ENCODE data around the gene SERBP1. TPM values are rescaled to one million over a fixed set of nuclear protein-coding genes. Genes with fewer than 3 reads are reported as not detected.
A peak's percentile ranks its signal among the peaks of the same experiment; 100 is the strongest.
"Not testable (repeated sequence)": the region's sequence is repeated elsewhere in the genome, so short reads cannot be mapped to it uniquely, and the experiment has no call there.

SERBP1 gene
- total and polyA plus RNA-seq, 9 donors: 206 to 443 (median 427) TPM

DNA sequence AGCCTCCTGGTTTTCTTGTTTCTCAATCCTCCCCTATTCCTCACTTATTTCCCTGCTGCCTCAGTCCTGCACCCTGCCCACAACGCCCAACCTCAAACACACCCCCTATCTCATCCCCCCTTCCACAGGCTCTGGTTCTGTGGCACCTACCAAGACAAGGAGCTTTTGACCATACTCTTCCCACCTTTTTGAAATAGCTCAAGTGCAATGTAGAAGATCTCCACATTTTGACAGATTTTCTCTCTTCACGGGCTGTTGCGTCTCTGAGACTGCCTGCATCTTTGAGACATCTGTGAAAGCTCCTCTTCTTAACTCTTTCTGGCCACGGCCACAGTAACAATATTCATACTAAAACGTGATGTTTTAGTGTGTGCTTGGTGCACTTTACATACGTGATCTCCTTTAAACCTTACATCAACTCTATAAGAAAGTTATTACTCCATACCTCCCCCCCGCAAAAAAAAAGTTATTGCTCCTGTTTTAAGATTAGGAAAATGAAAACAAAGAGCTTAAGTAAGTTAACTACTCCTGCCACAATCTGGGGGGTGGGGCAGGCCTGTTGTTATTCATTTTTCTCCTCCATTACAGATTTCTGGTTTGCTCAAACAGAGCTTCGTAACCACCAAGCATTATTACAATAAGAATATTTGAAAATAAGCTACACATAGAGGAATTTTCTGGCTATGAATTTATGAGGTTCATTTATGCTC, 1.8 kb upstream of the SERBP1 start:
- 31% methylated on average over 3 of the region's 8 CpGs for WGBS (ENCODE audit: insufficient coverage)
- no peak for DNase-seq
- Histone ChIP-seq H3K36me3 (ENCODE audit: control insufficient read depth, insufficient read depth, low read length) (no peaks in the 10 kb centered on the region), H3K27ac (ENCODE audit: low read length) (peak overlapping the region; percentile 33), H3K27me3 (ENCODE audit: control insufficient read depth, insufficient read depth, low read length) (peaks cover 2% of the 10 kb centered on the region), H3K4me1 (ENCODE audit: control insufficient read depth, insufficient read depth, low read length) (peaks cover 3% of the 10 kb centered on the region), H3K9me3 (replicated peaks; ENCODE audit: control insufficient read depth, low read depth, low read length) (no peaks in the 10 kb centered on the region), H3K4me3 (ENCODE audit: low read length) (no peak overlapping the region)

DNA sequence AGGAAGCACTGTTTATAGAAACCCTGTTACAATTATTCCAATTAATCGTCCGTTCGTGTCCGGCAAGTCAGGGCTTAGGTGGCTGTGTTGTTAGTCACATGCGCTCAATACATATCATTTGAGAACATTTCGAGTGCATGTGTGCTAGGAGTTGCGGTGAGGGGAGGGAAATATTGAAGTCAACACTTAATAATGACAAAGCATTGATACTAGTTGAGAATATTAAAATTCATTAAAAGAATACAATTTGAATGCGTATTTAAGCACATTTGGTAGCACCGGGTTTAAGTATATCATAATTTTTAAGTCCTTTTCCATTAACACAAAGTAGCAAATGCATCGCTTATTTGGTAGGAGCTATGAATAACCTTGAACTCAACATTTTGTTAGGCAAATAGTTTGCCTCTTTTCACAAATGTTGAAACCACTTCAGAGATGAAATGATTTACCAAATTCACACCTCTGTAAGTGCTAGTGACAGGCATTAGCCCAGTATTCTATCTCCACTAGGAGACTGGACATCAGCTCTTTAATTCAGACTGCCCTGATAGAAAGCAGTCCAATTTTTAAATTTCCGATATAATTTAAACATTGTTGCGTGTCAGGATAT, 1.1 kb upstream of the SERBP1 start:
- no peak for DNase-seq
- H3K9me3 ChIP-seq (replicated peaks; ENCODE audit: control insufficient read depth, low read depth, low read length): no peaks in the 10 kb centered on the region
- peaks cover 2% of the 10 kb centered on the region for H3K27me3 ChIP-seq (ENCODE audit: control insufficient read depth, insufficient read depth, low read length)
- H3K4me3 ChIP-seq (ENCODE audit: low read length): peak overlapping the region; percentile 94
- H3K36me3 ChIP-seq (ENCODE audit: control insufficient read depth, insufficient read depth, low read length): no peaks in the 10 kb centered on the region
- H3K4me1 ChIP-seq (ENCODE audit: control insufficient read depth, insufficient read depth, low read length): peaks cover 3% of the 10 kb centered on the region
- WGBS (ENCODE audit: insufficient coverage): 80% methylated on average over 1 of the region's 12 CpGs
- peak overlapping the region; percentile 98 for H3K27ac ChIP-seq (ENCODE audit: low read length)

DNA sequence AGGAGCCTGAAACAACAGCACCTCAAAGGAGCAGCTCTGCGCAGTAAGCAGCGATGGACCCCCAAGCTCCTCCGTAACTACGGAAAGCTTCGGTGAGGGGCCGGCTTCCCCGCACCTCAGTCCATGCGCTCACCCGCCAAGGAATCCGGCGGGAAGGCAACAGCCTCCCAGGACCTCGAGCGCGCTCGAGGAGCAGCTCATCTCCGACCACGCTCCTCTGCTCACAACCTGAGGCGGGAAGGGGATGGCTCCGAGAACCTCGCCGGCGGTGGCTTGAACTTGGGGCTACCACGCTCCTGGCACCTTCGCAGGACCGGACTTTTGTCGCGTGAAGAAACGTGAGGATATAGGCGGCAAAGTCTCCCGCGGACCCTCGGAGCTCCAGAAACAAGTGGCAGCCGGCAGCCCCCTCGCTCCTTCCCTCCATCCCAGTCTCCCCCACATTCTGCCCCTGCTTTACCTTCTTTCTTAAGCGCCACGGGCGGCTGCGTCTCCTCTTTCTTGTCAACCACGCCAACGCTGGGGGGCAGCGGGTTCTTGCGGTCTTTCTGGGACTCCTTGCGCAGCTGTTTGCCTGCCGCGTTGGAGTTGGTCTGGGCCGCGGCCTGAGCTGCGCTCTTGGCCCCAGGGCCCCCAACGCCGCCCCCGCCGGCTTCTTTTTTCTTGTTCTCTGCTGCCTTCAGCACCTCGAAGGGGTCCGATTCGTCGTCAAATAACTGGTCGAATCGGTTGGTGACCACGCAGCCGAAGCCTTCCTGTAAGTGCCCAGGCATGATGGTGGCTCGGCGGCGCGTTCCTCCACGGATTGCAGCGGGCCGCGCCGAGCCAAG, 459 bp downstream of the SERBP1 start:
- under 1% methylated on average over 69 of the region's 69 CpGs for whole genome bisulfite sequencing (ENCODE audit: insufficient coverage)
- DNase-seq: peak; percentile 51

DNA sequence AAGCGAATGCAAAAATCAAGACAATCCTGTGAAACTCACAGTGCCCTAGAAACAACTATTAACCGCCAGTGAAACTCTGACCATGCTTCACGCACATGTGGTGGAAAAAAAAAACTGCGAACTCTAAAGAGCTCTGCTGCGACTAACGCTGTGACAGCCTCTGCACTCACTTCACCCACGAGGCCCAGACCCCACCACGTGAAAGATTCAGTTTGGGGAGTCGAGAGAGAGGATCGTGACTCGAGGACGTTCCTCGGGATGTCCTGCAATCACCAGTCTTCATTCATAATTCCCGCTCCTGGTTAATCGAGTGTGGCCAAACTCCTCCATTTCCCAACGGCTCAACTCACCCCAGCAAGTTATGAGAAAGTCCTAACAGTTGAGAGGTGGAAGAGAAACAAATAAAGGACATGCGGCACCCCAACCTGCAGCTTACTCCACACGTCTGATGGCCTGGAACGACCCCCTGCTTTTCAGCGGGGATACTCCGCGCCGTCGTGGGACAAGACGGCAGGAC, 1.1 kb downstream of the SERBP1 start:
- Histone ChIP-seq H3K4me1 (ENCODE audit: control insufficient read depth, insufficient read depth, low read length) (peaks cover 3% of the 10 kb centered on the region), H3K36me3 (ENCODE audit: control insufficient read depth, insufficient read depth, low read length) (peaks cover 7% of the 10 kb centered on the region), H3K9me3 (replicated peaks; ENCODE audit: control insufficient read depth, low read depth, low read length) (no peaks in the 10 kb centered on the region), H3K4me3 (ENCODE audit: low read length) (peak overlapping the region; percentile 94), H3K27me3 (ENCODE audit: control insufficient read depth, insufficient read depth, low read length) (peaks cover 2% of the 10 kb centered on the region), H3K27ac (ENCODE audit: low read length) (peak overlapping the region; percentile 84)
- peak; percentile 64 for DNase-seq
- 0% methylated on average over 10 of the region's 25 CpGs for WGBS (ENCODE audit: insufficient coverage)

More for the DNA sequence above, 459 bp downstream of the SERBP1 start:
- H3K27ac ChIP-seq (ENCODE audit: low read length): peak overlapping the region; percentile 84
- peaks cover 2% of the 10 kb centered on the region for H3K27me3 ChIP-seq (ENCODE audit: control insufficient read depth, insufficient read depth, low read length)
- peaks cover 3% of the 10 kb centered on the region for H3K4me1 ChIP-seq (ENCODE audit: control insufficient read depth, insufficient read depth, low read length)
- peak overlapping the region; percentile 94 for H3K4me3 ChIP-seq (ENCODE audit: low read length)
- H3K9me3 ChIP-seq (replicated peaks; ENCODE audit: control insufficient read depth, low read depth, low read length): no peaks in the 10 kb centered on the region
- H3K36me3 ChIP-seq (ENCODE audit: control insufficient read depth, insufficient read depth, low read length): peaks cover 5% of the 10 kb centered on the region

DNA sequence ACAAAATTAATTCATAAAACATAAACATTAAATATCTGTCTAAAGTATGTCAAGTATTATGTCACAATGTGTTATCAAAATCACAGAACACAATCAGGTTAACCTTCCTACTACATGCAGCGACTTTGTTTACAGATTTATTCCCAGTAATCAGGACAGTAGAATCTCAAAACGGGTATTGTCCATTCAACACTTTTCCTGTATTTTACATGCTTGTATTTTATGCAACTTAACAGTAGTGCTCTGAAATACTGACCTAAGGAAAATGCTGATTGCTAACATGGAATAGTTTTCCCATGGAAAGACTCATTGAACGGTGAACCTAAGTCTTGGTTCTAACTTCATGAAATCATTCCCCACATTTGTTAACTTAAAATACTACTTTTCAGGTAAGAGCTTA, 2.3 kb downstream of the SERBP1 start:
- Histone ChIP-seq H3K4me3 (ENCODE audit: low read length) (peak overlapping the region; percentile 94), H3K27me3 (ENCODE audit: control insufficient read depth, insufficient read depth, low read length) (peaks cover 2% of the 10 kb centered on the region), H3K36me3 (ENCODE audit: control insufficient read depth, insufficient read depth, low read length) (peaks cover 16% of the 10 kb centered on the region), H3K9me3 (replicated peaks; ENCODE audit: control insufficient read depth, low read depth, low read length) (no peaks in the 10 kb centered on the region), H3K4me1 (ENCODE audit: control insufficient read depth, insufficient read depth, low read length) (peaks cover 3% of the 10 kb centered on the region), H3K27ac (ENCODE audit: low read length) (no peak overlapping the region)
- no peak for DNase-seq
- no CpG with 5 or more reads among the region's 3 CpGs for WGBS (ENCODE audit: insufficient coverage)

DNA sequence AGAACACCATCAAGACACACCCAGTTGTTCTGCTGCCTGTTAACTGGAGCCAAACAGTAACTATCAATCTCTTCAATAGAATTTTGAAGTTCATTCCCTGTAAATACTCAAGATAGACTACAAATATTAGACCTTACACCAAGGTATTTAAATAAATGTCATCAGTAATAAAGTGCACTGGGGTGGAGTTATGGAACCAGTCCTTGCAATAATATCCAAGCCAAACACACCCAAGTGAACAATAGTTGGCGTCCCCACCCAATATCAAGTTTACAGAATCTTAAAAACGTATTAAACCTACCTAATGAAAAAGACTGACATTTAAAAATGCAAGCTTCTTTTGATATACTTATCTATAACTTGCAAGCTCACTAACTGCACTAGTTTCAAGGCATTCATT, 2.7 kb downstream of the SERBP1 start:
- DNase-seq: no peak
- WGBS (ENCODE audit: insufficient coverage): 17% methylated on average over 2 of the region's 2 CpGs
- peak overlapping the region; percentile 94 for H3K4me3 ChIP-seq (ENCODE audit: low read length)
- H3K27ac ChIP-seq (ENCODE audit: low read length): no peak overlapping the region
- no peaks in the 10 kb centered on the region for H3K9me3 ChIP-seq (replicated peaks; ENCODE audit: control insufficient read depth, low read depth, low read length)
- peaks cover 3% of the 10 kb centered on the region for H3K4me1 ChIP-seq (ENCODE audit: control insufficient read depth, insufficient read depth, low read length)
- H3K36me3 ChIP-seq (ENCODE audit: control insufficient read depth, insufficient read depth, low read length): peaks cover 20% of the 10 kb centered on the region
- peaks cover 2% of the 10 kb centered on the region for H3K27me3 ChIP-seq (ENCODE audit: control insufficient read depth, insufficient read depth, low read length)

DNA sequence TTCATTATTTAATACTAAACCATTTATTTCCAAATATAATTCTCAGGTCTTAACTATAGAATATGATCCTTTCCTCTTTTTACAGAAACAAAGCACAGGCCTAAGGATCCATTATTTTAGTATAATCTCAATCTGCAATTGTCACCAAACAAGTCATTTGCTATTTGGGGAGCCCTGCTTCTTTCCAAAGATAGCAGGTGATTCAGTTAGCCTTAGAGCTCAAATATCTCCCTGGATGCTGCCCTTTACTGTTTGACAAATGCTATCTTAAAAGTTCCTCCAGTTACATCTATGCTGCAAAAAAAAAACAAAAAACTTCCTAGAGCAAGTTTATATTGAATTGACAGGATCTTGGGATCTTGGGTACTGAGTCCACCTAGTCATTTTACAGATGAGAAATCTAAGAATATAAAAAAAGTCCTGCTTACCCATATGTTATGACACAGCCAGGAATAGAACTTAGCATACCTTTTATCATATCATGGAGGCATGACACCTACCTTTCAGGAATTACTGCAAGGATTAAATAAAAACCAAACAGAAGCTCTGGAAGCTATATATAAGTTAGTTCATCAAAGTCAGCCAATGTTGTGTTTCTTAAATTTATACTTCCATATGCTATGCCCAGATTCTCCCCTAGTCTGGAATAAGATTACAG, 9.2 kb downstream of the SERBP1 start:
- no peaks in the 10 kb centered on the region for H3K9me3 ChIP-seq (replicated peaks; ENCODE audit: control insufficient read depth, low read depth, low read length)
- DNase-seq: no peak
- no peak overlapping the region for H3K27ac ChIP-seq (ENCODE audit: low read length)
- H3K36me3 ChIP-seq (ENCODE audit: control insufficient read depth, insufficient read depth, low read length): peaks cover 52% of the 10 kb centered on the region
- no peaks in the 10 kb centered on the region for H3K4me1 ChIP-seq (ENCODE audit: control insufficient read depth, insufficient read depth, low read length)
- no peak overlapping the region for H3K4me3 ChIP-seq (ENCODE audit: low read length)
- no peaks in the 10 kb centered on the region for H3K27me3 ChIP-seq (ENCODE audit: control insufficient read depth, insufficient read depth, low read length)

DNA sequence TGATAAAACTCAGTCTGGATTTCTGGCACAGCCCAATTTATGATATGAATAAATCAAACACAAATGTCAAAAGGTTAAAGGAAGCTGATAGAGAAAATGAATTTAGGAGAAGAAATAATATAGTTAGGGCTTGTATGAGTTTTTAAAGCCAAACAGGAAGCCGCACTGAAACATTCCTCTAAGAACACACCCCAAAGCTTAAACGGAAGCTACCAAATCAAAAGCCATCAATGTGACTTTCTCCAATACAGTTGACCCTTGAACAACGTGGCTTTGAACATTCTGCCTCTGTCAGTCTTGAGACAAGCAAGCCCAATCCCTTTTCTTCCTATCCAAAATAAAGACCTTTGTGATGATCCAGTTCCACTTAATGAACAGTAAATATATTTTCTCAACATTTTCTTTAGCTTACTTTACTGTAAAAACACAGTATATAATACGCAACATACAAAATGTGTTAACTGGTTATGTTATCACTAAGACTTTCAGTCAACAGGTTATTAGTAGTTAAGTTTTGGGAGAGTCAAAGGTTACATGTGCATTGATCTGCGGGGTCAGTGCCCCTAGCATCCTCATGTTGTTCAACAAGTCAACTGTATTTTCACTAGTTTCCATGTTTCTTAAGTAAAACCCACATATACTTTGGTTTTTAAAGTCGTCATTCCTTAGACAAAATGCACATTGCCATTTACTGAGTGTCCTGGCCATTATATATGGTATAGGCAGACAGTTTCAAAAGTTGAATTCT, 11.2 kb downstream of the SERBP1 start:
- no peak for DNase-seq
- WGBS (ENCODE audit: insufficient coverage): 75% methylated on average over 1 of the region's 6 CpGs
- H3K36me3 ChIP-seq (ENCODE audit: control insufficient read depth, insufficient read depth, low read length): peaks cover 55% of the 10 kb centered on the region
- H3K4me1 ChIP-seq (ENCODE audit: control insufficient read depth, insufficient read depth, low read length): no peaks in the 10 kb centered on the region
- no peaks in the 10 kb centered on the region for H3K9me3 ChIP-seq (replicated peaks; ENCODE audit: control insufficient read depth, low read depth, low read length)
- H3K27ac ChIP-seq (ENCODE audit: low read length): no peak overlapping the region
- no peak overlapping the region for H3K4me3 ChIP-seq (ENCODE audit: low read length)
- H3K27me3 ChIP-seq (ENCODE audit: control insufficient read depth, insufficient read depth, low read length): no peaks in the 10 kb centered on the region

DNA sequence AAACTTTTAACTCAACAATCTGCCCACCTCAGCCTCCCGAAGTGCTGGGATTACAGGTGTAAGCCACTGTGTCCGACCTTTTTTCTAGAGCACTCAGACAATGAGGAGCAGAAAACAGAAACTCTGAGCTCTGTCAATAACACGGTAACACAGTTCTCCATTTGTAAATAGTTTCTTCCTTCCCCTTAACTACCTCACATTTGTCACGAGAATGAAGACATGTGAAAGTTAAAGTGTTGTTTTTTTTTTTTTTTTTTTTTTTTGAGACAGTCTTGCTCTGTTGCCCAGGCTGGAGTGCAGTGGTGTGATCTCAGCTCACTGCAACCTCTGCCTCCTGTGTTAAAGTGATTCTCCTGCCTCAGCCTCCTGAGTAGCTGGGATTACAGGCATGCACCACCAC, 12.5 kb downstream of the SERBP1 start:
- H3K9me3 ChIP-seq (replicated peaks; ENCODE audit: control insufficient read depth, low read depth, low read length); H3K4me3 ChIP-seq (ENCODE audit: low read length); H3K27ac ChIP-seq (ENCODE audit: low read length); H3K27me3 ChIP-seq (ENCODE audit: control insufficient read depth, insufficient read depth, low read length); DNase-seq; H3K4me1 ChIP-seq (ENCODE audit: control insufficient read depth, insufficient read depth, low read length): not testable (repeated sequence)
- peaks cover 51% of the 10 kb centered on the region for H3K36me3 ChIP-seq (ENCODE audit: control insufficient read depth, insufficient read depth, low read length)
- 100% methylated on average over 1 of the region's 4 CpGs for WGBS (ENCODE audit: insufficient coverage)
